ENCODE data around the gene CPNE8.

DNA sequence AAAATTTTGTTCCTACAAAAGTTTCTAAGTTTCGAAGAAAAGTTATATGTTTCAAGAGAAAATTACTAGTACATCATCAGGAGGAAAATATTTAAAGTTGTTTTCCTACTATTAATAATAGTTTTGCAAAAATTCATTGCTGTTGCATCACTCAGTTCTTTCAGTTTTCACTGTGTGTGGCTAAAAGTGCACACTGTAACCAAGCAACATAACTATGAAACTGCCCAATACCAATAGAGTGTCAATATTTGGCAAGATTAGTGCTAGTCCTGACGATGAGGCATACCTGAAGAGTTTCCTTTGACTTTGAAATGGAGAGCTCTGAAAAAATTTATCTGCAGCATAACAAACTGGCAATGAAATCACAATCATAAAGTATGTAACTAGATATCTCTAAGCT is 194.3 kb downstream of the CPNE8 start:
- TF ChIP-seq EZH2phosphoT487 (IDR thresholded peaks at IDR 0.05; ENCODE audit: insufficient read depth, low read depth) (no peak), EZH2 (IDR thresholded peaks at IDR 0.05; ENCODE audit: insufficient read depth, poor library complexity, severe bottlenecking) (no peak)

Data from GM23248 (cell line).